Endothelial cell of umbilical vein (primary cell): ENCODE data around the gene UBE2Q1. TPM values are rescaled to one million over a fixed set of nuclear protein-coding genes. Genes with fewer than 3 reads are reported as not detected.

Experiments
- BruUV-seq: library from RNA; stranded (reverse); fragments of 400-500 nt; replicated peaks from 2 replicates; lab custom pipeline; 2021; lab: Mats Ljungman, UMichigan
- CTCF ChIA-PET: fragments of 300-600, 350-600 bp; sonication (Branson Sonifier 250); formaldehyde crosslinking; loops from one replicate; lab custom pipeline; 2021; ENCODE audit warnings: antibody characterized with exemption, inconsistent platforms; lab: Charles Lee
- POLR2A ChIA-PET: fragments of 300-600, 350-600 bp; sonication (Branson Sonifier 250); formaldehyde crosslinking; loops from one replicate; lab custom pipeline; 2021; ENCODE audit warnings: antibody characterized with exemption, inconsistent platforms; lab: Charles Lee
- DNase-seq: peaks from one replicate; pipeline ENCODE4 v3.0.0-alpha.2; 2011; ENCODE audit warnings: low read depth, low spot score
- FAIRE-seq: peaks from 2 replicates; lab custom pipeline; 2011; peaks lifted over from hg19 to GRCh38; lab: Jason Lieb, UNC
- H2AFZ ChIP-seq: 2 replicates; pipeline ENCODE4 v1.6.0; 2012; ENCODE audit warnings: low read depth, low read length, control low read depth, inconsistent platforms
- H3K27ac ChIP-seq: 2 replicates; pipeline ENCODE4 v1.5.1; 2011; ENCODE audit warnings: low read depth, mild to moderate bottlenecking, control low read depth, low read length, moderate library complexity; ENCODE audit not compliant: insufficient read depth
- H3K27me3 ChIP-seq, 2 experiments: 2 replicates each; pipeline versions ENCODE4 v1.6.0 to v1.6.1; 2011; ENCODE audit warnings: low read length in 2 of 2, mixed read lengths in 1 of 2; ENCODE audit not compliant: control insufficient read depth in 2 of 2, insufficient read depth in 2 of 2
- H3K36me3 ChIP-seq, 2 experiments: 2 replicates in 1 of 2; 3 replicates in 1 of 2; pipeline ENCODE4 v1.5.1; 2011; ENCODE audit warnings: low read length in 2 of 2, mild to moderate bottlenecking in 1 of 2, moderate library complexity in 1 of 2; ENCODE audit not compliant: control insufficient read depth in 2 of 2, insufficient read depth in 2 of 2; ENCODE audit errors: extremely low read depth in 1 of 2
- H3K4me1 ChIP-seq: 3 replicates; pipeline ENCODE4 v1.5.1; 2011; ENCODE audit warnings: mild to moderate bottlenecking, low read length; ENCODE audit not compliant: control insufficient read depth, insufficient read depth; ENCODE audit errors: extremely low read depth
- H3K4me2 ChIP-seq: 2 replicates; pipeline ENCODE4 v1.6.1; 2011; ENCODE audit warnings: low read length, control low read depth, mixed read lengths; ENCODE audit not compliant: insufficient read depth
- H3K4me3 ChIP-seq, 3 experiments: fragments of 200-600 bp in 1 of 3; sonication (generic), shearing (Covaris generic) in 1 of 3; replicated peaks in 1 of 3; 2 replicates each; pipeline ENCODE4 v1.5.1; 2011 to 2016; ENCODE audit warnings: control low read depth in 3 of 3, low read length in 3 of 3, mild to moderate bottlenecking in 2 of 3, inconsistent platforms in 1 of 3, low read depth in 1 of 3, moderate library complexity in 1 of 3; ENCODE audit not compliant: insufficient read depth in 1 of 3
- H3K79me2 ChIP-seq: 2 replicates; pipeline ENCODE4 v1.6.0; 2012; ENCODE audit warnings: low read length, inconsistent platforms; ENCODE audit not compliant: control insufficient read depth, insufficient read depth
- H3K9ac ChIP-seq: replicated peaks from 2 replicates; pipeline ENCODE3; 2011; ENCODE audit warnings: low read length, control low read depth; ENCODE audit not compliant: insufficient read depth; ENCODE audit errors: extremely low read depth
- H3K9me1 ChIP-seq: replicated peaks from 3 replicates; pipeline ENCODE4 v1.6.0; 2011; ENCODE audit warnings: mild to moderate bottlenecking, low read length; ENCODE audit not compliant: control insufficient read depth, insufficient read depth; ENCODE audit errors: extremely low read depth
- H3K9me3 ChIP-seq: replicated peaks from 2 replicates; pipeline ENCODE4 v1.5.1; 2012; ENCODE audit warnings: low read length, inconsistent platforms; ENCODE audit not compliant: control insufficient read depth, insufficient read depth
- H4K20me1 ChIP-seq: replicated peaks from 2 replicates; pipeline ENCODE3; 2011; ENCODE audit warnings: mild to moderate bottlenecking, low read length; ENCODE audit not compliant: control insufficient read depth, insufficient read depth; ENCODE audit errors: extremely low read depth
- CTCF ChIP-seq, 2 donors: IDR thresholded peaks; 1 replicate in 1 of 2; 2 replicates in 1 of 2; pipeline ENCODE4 v1.5.1; 2011; ENCODE audit warnings: low read length in 2 of 2, mild to moderate bottlenecking in 2 of 2, moderate library complexity in 2 of 2, control low read depth in 1 of 2, inconsistent platforms in 1 of 2, low read depth in 1 of 2; ENCODE audit not compliant: insufficient read depth in 1 of 2; ENCODE audit errors: extremely low read depth in 1 of 2
- EZH2 ChIP-seq: IDR thresholded peaks from 2 replicates; pipeline ENCODE4 v1.6.1; 2012; ENCODE audit warnings: borderline replicate concordance, low read depth, mild to moderate bottlenecking, moderate library complexity, low read length, inconsistent platforms; ENCODE audit not compliant: severe bottlenecking
- FOS ChIP-seq: IDR thresholded peaks from 2 replicates; pipeline ENCODE4 v1.6.1; 2011; ENCODE audit warnings: mild to moderate bottlenecking, low read length, moderate library complexity, borderline replicate concordance; ENCODE audit not compliant: insufficient read depth
- GATA2 ChIP-seq: IDR thresholded peaks from 2 replicates; pipeline ENCODE4 v1.7.0; 2011; ENCODE audit warnings: low read depth, mild to moderate bottlenecking, moderate library complexity, mixed read lengths, low read length; ENCODE audit not compliant: insufficient read length, insufficient read depth
- JUN ChIP-seq: IDR thresholded peaks from 2 replicates; pipeline ENCODE4 v1.6.1; 2011; ENCODE audit warnings: borderline replicate concordance, low read depth; ENCODE audit not compliant: insufficient read length, insufficient read depth
- MYC ChIP-seq: IDR thresholded peaks from one replicate; pipeline ENCODE4 v1.6.1; 2011; ENCODE audit warnings: mild to moderate bottlenecking, low read depth, low read length
- POLR2A ChIP-seq: IDR thresholded peaks from 2 replicates; pipeline ENCODE4 v1.6.1; 2012; ENCODE audit warnings: low read depth, mild to moderate bottlenecking, control low read depth, low read length
- POLR2AphosphoS5 ChIP-seq: IDR thresholded peaks from 2 replicates; pipeline ENCODE4 v1.6.1; 2012; ENCODE audit warnings: low read depth, mild to moderate bottlenecking, control low read depth, low read length, moderate library complexity; ENCODE audit not compliant: insufficient read depth
- dilution Hi-C: fragments of 300-500 bp; cut with MboI; formaldehyde crosslinking; loops from one replicate; pipeline ENCODE4 v1.15.0; 2019; ENCODE audit warnings: low sequenced_read_pairs; ENCODE audit not compliant: extremely low pct_ligation_motif_present
- intact Hi-C: fragments of 100-400 bp; cut with micrococcal nuclease; formaldehyde crosslinking; loops from one replicate; pipeline ENCODE4 v1.10.0; 2022
- polyA plus RNA-seq, 4 experiments: library from polyadenylated mRNA; depleted of rRNA in 3 of 4; stranded (reverse) in 3 of 4; unstranded in 1 of 4; fragments of >200 nt; gene quantifications; 2 replicates each; pipeline versions ENCODE4 v1.2.1 to v1.2.3, GENCODE V29; 2011 to 2012; ENCODE audit warnings: missing spikeins in 1 of 4
- total RNA-seq: library from RNA; stranded (reverse); gene quantifications from 2 replicates; pipeline ENCODE4 v1.2.3, GENCODE V29; 2021
- TF ChIP-seq, protein P1 (sequence below): IDR thresholded peaks from 2 replicates; pipeline ENCODE4 v1.6.1; 2011; ENCODE audit not compliant: insufficient read depth, insufficient read length

The UBE2Q1 gene
- total and polyA plus RNA-seq, 2 donors (not counting 3 experiments of a cell fraction or from before 2014, with no cell fraction given): 16.5 to 85.4 TPM

GRCh38 chr1:154568157-154568815, 9.8 kb upstream of the UBE2Q1 start:
- H3K4me3 ChIP-seq: no peak overlapping the region
- no peak overlapping the region for H3K9ac ChIP-seq
- H3K4me1 ChIP-seq: no peaks in the 10 kb centered on the region
- dilution Hi-C loops (no loop called here), intact Hi-C loops (no loop called here)
- no peak overlapping the region for H3K27ac ChIP-seq
- H2AFZ ChIP-seq: no peak overlapping the region
- POLR2A ChIA-PET: no interaction called here
- no peaks in the 10 kb centered on the region for H3K9me3 ChIP-seq
- H3K36me3 ChIP-seq: no peaks in the 10 kb centered on the region
- no peak for TF ChIP-seq MYC
- TF ChIP-seq, protein P1, sequence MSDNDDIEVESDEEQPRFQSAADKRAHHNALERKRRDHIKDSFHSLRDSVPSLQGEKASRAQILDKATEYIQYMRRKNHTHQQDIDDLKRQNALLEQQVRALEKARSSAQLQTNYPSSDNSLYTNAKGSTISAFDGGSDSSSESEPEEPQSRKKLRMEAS: no peak
- no peak for TF ChIP-seq POLR2A
- no peak for TF ChIP-seq POLR2AphosphoS5
- no peak for TF ChIP-seq GATA2
- no peak for TF ChIP-seq CTCF (IDR thresholded peaks at IDR 0.05; ENCODE audit: extremely low read depth in 1 of 2, insufficient read depth in 1 of 2, low read depth in 1 of 2, low read length in 2 of 2)
- no peak for TF ChIP-seq JUN
- TF ChIP-seq EZH2: no peak
- no peak for TF ChIP-seq FOS
- H3K9me1 ChIP-seq: no peaks in the 10 kb centered on the region
- peaks cover 13 to 24% of the 10 kb centered on the region in 2 experiments for H3K27me3 ChIP-seq
- DNase-seq: no peak
- CTCF ChIA-PET: interaction anchor here (1.2 to 2.2 kb wide), 3 partner anchors 9 to 89 kb away, joined by 4 to 17 read pairs (median 6); no protein-coding TSS in a partner anchor
- FAIRE-seq: no peak
- H4K20me1 ChIP-seq: no peaks in the 10 kb centered on the region
- no peak overlapping the region for H3K4me2 ChIP-seq
- no peaks in the 10 kb centered on the region for H3K79me2 ChIP-seq
- no TSS peak for BruUV-seq
